HG03442 (cell line): ENCODE results near the gene SLC38A6.
A peak's percentile ranks its signal among the peaks of the same experiment; 100 is the strongest.
"Not testable (repeated sequence)": the region's sequence is repeated elsewhere in the genome, so short reads cannot be mapped to it uniquely, and the experiment has no call there.

Experiments
- ATAC-seq: cut with Tn5 transposase; IDR thresholded peaks from one replicate; pipeline ENCODE4 v1.9.1; 2021; ENCODE audit warnings: mild to moderate bottlenecking, moderate library complexity; ENCODE audit not compliant: unreplicated experiment

Gene SLC38A6

DNA sequence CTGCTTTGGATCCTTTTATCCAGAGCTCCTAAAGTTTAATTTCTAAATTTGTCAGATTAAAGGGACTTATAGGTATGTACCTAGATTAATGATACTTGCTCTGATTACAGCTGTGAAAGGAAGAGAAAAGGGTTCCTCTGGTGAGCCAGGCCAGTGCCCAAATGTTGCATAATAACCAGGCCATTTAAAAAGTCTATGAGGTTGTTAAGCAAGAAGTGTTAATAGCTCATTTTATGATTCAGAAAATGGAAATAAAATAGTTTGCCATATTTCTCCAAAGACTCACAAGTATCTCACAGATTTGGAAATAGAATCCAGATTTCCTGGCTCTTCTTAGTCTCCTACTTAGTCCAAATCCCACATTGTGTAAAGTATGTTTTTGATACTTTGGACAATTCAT is 67.6 kb downstream of the SLC38A6 start:
- ATAC-seq: no peak

DNA sequence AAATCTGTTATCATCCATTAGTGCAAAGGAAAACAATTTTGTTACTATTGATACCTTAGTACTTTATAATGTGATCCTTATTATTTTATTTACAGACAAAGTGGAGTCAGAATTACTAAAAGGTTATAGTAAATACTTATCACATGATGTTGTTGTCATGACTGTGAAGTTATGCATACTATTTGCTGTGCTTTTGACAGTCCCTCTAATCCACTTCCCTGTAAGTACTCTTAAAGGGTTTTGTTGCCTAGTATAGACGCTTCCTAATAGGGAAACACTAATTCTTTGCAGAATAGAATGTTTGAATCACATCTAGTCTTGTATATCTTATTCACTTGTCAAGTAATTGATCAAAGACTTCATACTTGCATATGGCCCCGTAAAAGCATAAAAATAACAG is 69.4 kb downstream of the SLC38A6 start:
- ATAC-seq: no peak

DNA sequence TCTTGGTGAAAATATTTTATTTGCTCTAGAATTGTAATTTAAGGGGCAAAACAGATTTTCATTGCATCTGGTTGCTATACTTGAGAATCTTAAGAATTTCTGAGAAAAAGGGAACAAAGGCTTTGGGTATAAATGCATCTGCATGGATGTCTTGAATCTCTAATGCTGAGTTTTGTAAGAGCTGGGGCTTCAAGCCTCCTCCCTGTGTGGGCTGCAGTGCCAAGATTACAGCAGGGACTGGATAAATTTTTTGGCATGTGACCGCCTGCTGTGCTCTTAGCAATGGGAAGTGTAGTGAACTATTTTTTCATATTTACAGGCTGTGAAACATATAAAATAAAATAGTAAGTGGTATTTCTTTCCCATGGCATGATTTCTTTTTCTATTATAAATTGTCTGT is 70.0 kb downstream of the SLC38A6 start:
- ATAC-seq: no peak

DNA sequence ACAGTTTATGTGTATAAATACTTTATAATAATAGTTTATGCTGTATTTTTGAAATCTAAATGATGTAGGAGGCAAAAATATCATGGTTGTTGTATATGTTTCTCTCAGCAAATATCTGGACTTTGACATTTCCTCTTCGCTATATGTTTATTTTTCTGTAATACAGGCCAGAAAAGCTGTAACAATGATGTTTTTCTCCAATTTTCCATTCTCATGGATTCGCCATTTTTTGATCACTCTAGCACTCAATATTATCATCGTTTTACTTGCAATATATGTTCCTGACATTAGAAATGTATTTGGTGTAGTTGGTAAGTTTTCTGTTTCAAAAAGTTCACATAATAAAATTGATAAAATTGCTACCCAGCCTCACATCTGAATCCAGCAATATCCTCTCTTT is 70.6 kb downstream of the SLC38A6 start:
- no peak for ATAC-seq

DNA sequence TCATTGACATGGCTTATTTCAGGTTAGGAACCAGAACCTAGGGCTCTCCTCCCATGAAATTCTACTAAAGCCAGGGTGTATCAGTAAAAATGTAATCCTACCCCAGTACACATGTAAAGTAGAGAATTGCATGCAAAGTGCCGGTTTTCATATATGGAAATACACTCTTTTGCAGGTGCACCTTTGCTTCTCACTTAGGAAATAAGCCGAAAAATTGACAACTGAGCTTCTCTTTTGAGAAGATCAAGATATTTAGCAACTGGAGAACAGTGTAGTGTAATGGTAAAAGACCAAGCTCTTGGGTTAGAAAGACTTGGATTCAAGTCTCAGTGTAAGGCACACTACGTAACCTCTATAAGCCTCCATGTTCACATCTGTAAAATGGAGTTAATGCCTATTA is 82.4 kb downstream of the SLC38A6 start:
- ATAC-seq: no peak

DNA sequence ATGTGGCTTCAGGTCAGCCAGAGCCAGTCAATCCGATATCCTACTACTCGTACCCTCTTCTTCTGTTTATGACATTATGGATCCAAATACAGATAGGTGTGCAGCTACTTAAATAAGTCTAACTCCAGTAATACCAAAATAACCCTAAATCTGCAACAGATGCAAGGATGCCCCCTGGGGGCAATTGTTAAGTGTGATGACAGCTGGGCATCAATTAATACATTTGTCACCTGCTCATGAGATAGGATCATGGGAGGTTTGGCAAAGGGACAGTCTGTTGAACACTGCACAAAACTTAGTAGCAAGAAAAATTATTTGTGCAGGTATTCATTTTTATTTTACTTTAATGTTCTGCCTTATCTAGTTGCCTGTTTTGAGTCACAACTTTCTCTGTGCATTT is 83.2 kb downstream of the SLC38A6 start:
- ATAC-seq: no peak

DNA sequence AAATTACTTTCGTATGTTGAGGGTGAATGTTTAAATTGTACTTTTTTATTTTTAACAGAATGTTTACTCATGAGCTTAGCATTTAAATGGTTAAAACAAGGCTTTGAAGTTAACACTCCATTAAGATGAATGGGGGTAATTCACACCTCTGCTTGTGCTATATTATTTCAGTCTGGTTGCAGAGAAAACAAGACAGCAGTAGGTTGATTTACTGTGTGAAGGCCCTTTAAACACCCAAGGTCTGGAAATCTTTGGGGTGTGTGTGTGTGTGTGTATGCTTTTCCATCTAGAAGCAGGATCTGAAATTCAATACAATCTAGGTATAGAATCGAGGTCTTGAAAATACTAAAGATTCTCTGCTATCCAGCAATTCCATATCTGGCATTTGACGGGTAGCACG is 83.8 kb downstream of the SLC38A6 start:
- no peak for ATAC-seq

DNA sequence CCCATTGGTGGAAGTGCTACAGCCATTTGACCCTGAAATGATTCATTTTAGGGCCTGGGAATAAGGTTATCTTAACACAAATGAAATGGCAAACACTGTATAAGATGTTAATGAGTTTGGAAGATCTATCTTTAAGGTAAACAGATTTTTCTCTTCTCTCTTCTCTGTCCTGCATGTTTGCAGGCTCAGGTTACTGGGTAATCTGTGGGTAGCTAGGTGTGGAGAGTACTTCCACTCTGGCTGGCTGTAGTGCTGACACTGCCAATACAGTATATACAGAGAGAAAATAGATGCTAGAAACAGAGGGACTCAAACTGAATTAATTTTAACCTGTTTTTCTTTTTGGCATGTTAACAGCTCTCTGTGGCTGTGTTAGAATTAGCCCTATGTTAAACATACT is 84.6 kb downstream of the SLC38A6 start:
- ATAC-seq: no peak

DNA sequence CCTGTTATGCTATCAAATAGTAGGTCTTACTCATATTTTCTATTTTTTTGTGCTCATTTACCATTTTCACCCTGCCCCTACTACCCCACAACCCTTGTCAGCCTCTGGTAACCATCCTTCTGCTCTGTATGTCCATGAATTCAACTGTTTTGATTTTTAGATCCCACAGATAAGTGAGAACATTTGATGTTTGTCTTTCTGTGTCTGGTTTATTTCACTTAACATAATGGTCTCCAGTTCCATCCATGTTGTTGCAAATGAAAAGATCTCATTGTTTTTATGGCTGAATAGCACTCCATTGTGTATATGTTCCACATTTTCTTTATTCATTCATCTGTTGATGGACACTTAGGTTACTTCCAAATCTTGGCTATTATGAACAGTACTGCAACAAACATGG is 91.4 kb downstream of the SLC38A6 start:
- not testable (repeated sequence) for ATAC-seq

DNA sequence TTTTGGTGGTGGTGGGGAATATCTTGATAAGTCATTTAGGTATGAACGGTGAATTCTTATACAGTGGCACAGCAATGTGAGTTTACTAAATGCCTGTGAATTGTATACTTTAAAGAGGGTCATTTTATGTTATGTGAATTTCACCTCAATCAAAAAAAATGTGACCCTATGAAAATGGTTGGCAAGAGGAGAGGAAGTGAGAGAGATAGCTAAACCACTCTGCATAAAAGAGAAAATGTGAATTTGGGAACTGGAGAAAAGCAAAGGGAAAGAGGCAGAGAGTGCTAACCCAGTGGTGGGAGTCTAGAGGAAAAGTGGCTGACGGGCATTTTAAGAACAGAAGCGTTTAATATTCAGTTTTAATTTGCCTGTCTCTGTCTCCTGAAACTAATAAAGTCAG is 93.8 kb downstream of the SLC38A6 start:
- ATAC-seq: no peak

DNA sequence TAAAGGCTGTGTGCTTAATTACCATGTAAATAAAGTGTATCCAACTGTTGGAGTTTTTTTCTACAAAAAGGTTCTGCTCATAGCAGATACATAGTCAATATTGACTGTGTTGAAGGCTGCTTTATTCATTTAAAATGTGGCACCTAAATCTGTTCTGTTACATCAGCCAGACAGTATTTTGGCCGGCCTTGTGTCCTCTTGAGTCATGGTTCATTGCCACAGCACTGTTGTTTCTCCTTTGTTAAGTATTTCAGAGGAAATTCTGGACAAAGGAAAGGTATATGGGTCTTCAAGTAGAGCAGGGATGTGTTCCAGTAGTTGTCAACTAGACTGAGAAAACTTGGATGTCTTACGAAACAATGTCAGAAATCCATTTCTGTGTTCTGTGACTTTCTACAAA is 95.5 kb downstream of the SLC38A6 start:
- no peak for ATAC-seq

DNA sequence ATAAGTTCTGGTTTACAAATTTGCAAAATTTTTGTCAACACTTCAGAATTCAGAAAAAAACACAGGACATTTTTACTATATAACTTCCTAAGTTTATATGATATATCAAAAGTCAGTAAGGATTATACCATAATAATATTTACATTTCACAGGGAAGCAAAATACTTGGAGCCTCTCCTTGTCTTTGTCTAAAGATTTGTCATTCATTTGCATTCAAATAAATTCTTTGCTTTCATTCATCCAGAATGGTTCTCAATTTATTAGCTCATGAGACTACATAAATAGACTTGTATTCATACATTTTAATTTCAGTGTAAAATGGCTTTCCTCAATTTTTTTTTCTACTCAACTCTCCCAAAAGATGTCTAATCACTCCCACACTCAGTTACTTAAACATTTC is 96.4 kb downstream of the SLC38A6 start:
- no peak for ATAC-seq

DNA sequence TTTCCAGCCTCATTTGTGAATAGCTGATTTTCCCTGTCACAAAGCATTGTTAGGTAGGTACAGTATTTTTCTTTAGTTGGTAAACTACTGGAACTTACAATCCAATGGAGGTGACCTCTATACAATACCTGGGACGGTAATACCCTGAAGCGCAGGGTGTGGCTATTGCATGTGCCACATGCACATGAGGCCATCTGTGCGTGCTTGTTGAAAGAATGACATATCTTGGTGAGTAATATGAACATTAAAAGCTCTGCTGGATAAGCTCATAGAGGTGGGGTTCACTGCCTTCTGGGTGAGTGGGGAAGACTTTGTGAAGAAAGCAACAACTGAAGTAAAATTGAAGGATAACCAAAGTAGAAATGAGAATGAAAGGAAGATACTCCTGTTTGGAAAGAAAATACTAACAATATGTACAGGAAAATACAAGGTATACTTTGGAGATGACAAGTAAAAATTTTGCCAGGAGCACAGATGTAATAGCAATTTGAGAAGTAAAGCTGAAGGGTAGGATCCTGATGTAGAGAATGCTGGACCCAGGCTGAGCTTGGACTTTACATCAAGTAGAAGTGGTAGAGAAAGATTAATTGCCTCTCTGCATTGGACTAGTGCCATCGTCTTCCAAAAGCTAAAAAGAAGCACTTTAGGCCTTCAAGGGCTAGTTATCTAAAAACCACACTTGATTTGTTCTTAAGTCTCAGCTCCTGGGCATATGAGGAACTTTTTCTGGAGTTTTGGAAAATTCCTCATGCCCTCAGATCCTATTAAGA is 97.1 kb downstream of the SLC38A6 start:
- no peak for ATAC-seq

DNA sequence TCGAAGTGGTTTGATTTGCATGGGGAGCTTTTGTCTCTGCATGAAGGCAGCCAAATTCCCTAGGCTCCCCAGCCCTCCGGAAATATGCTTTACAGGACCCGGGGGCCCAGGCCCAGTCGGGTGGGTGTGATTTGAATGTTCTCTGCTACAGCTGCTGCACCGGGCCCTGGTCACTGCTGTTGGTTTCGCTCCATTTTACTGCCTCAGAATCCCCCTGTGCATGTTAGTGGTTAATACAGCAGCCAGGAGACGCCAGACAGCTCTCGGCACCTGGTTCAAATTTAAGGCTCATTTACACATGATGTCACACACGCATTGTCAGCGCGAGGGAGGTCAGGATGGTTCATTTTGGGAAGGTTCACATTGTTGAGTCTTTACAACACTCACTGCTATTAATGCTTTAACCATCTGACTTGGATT is 99.6 kb downstream of the SLC38A6 start:
- ATAC-seq: peak; percentile 90

DNA sequence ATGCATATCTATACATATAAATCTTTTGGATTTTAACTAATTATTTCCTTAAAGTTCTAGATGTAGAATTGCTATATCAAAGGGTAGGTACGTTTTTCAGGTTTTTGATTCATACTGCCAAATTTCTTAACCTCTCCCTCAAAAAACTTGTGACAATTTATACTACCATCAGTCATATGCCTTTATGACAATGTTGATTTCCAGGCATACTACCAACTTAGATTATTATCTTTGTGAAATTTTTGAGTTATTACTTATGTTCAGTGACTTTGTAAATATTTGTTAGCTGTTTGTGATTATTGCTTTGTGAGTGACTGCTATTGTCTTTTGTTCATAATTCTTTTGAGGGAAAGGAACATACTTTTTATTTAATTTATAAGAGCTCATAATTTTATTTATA is 107.0 kb downstream of the SLC38A6 start:
- ATAC-seq: no peak

DNA sequence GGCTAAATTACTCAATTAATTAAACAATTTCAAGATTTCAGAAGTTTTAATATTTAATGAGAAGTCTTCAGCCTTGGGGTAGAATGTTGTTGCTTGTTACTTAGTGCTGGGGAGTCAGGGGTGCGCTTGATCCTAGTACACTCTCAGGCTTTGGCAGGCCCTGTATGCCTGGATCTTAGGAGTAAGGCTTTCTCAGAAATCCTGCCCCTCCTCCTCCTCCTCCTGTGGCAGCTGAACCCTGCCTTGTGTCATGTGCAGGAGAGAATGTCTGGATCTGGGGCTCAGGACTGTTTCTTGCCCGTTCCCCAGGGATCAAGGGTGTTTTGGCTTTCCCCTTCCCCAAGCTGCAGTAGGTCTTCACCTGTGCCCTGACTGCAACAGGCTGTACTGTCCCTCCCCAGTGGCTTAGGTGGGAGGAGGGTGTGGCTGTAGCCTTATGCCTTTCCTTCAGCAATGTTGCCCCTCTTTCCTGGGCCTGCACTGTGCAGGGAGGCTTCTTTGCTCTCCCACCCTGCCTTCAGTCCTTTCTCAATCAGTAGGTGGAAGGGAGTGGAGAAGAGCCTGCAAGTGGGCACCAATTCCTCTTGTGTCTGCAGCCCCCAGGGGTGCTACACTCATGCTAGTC is 108.2 kb downstream of the SLC38A6 start:
- no peak for ATAC-seq

DNA sequence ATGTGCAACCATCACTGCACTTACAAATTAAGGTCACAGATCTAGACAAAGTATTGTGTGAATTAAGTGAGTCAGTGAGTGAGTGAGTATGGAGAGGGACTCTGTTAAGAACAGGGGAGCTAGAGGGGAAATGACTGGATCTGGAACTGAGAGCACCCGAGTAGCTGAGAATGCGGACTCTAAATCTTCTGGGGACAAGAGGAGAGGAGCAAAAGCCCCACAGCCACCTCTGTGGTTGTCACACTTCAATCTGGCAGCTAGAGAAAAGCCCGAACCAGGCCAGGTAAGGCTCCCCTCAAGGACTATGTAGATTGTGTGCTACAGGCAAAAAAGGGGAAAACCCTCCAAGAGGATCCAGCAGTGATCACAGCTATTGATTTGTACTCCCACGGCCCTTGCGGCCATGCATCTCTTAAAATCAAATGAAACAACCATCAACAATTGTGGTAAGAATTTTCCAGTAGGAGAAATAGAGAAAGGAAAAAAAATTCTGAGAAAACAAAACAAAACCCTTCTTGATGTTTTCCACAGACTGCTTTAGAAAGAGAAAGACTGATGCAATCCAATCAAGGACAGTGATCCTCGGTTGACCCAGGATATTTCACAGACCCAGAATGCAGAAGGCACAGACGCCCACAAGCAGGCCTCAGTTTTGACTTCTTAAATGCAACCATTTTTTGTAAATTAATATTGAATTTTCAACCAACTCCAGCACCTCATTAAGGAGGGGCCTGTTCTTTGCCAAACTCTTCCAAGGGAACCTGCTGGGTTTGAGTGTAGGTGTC is 109.6 kb downstream of the SLC38A6 start:
- ATAC-seq: peak; percentile 85

DNA sequence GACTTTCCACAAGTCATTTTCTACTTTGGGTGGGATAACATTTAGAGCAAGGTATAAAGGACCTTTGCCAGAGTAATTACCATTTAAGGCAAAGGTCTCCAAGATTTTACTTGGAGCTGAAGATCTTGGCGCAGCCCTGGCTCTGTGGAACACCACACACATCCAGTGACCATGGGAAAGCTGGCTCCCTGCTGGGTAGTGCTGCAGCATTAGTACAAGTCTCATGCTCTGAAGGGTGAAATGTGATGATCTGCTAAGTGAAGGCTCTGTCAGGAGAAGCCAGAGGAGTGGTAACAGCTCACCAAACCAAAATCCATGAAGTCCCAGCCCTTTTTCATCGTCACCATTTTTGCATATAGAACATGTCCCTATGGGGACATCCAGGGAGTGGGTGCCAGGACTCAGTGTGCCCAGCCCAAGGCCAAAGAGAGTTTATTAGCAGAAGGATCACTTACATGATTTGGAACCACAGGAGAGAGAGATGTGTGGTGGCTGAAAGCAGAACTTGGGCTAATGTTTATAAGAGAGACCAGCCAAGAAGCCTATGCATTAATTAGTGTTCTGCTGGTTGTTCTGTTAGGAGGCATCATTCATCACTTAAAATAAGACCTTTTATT is 110.7 kb downstream of the SLC38A6 start:
- ATAC-seq: no peak

DNA sequence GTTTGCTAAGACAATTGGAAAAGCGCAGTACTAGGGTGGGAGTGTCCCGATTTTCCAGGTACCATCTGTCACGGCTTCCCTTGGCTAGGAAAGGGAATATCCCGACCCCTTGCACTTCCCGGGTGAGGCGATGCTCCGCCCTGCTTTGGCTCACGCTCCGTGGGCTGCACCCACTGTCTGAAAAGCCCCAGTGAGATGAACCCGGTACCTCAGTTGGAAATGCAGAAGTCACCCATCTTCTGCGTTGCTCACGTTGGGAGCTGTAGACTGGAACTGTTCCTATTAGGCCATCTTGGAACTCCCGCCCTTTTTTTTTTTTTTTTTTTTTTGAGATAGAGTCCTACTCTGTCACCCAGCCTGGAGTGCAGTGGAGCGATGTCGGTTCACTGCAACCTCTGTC is 117.1 kb downstream of the SLC38A6 start:
- not testable (repeated sequence) for ATAC-seq

DNA sequence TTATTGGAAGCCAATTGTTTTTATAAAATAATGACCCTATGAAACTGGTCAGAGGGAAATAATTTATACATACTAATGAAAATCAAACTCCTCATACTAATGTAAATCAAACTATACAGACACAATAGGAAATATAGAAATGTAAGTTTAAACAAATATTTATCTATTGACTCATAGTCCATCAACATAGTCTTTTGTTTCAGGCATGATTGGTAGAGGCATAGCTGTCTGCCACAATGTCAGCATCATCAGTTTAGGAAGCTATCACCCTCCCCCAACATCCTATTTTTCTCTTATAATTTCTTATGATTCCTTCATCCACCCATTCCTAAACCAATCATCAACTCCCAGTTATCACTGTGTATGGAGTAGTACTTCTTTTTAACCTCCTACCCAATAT is 117.7 kb downstream of the SLC38A6 start:
- no peak for ATAC-seq

DNA sequence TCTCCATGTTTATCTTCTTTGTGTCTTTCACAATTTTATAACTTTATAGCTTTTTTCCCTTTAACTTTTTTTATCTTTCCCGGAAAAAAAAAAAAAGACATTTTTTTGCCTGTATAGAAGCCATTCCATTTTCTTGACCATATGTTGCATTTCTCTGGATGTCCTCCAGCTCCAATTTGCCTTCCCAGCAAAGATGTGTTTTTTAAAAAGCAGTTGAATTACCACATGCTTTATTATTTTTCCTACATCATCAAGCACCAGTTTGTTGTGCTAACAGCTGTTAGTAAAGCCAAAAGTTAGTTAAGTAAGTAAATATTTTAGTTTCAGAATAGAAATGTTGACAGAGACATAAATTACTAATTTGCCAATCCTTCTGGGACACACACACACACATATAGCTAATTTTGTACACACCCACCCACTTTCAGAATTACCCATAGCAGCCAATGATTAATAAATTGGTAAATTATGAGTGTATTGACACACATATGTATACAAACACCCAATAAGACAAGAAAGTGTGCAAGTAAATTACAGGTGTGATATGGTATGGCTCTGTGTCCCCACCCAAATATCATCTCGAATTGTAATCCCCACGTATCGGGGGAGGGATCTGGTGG is 118.3 kb downstream of the SLC38A6 start:
- ATAC-seq: no peak
